ENCODE measurements around the gene LIPH.

The LIPH gene

GRCh38 chr3:185539934-185540333 is 12.5 kb downstream of the LIPH start:
- no peak for DNase-seq

GRCh38 chr3:185537369-185537970 is 14.9 kb downstream of the LIPH start:
- peak; percentile 14 for DNase-seq

- DNase-seq, result no peak
Observed at GRCh38 chr3:185534511-185534910, 17.9 kb downstream of the LIPH start.

GRCh38 chr3:185532901-185533300 is 19.5 kb downstream of the LIPH start:
- DNase-seq, result no peak

- DNase-seq, result no peak
Observed at GRCh38 chr3:185530856-185531255, 21.5 kb downstream of the LIPH start.

GRCh38 chr3:185528532-185528931 is 23.9 kb downstream of the LIPH start:
- DNase-seq, result no peak

- DNase-seq, result no peak
Observed at GRCh38 chr3:185527364-185527763, 25.0 kb downstream of the LIPH start.

- no peak for DNase-seq
Observed at GRCh38 chr3:185526349-185526951, 25.9 kb downstream of the LIPH start.

- DNase-seq, result no peak
Observed at GRCh38 chr3:185521349-185522138, 30.8 kb downstream of the LIPH start.

GRCh38 chr3:185519021-185519420 is 33.4 kb downstream of the LIPH start:
- no peak for DNase-seq

GRCh38 chr3:185517387-185518130 is 34.8 kb downstream of the LIPH start:
- DNase-seq, result no peak

GRCh38 chr3:185511711-185512110 is 40.7 kb downstream of the LIPH start:
- no peak for DNase-seq

GRCh38 chr3:185508335-185508991 is 43.9 kb downstream of the LIPH start:
- DNase-seq, result no peak

GRCh38 chr3:185507883-185508282 is 44.5 kb downstream of the LIPH start:
- DNase-seq, result no peak

GRCh38 chr3:185504636-185505035 is 47.8 kb downstream of the LIPH start:
- DNase-seq, result no peak

GRCh38 chr3:185503521-185503920 is 48.9 kb downstream of the LIPH start:
- DNase-seq, result no peak

GRCh38 chr3:185502987-185503386 is 49.4 kb downstream of the LIPH start:
- DNase-seq, result no peak

- peak; percentile 91 for DNase-seq
Observed at GRCh38 chr3:185498503-185499396, 53.6 kb downstream of the LIPH start, which contains the start of gene TMEM41A. Gene TMEM41A (minus strand): TSS chr3:185499035. CDS start chr3:185498961, 74 bp downstream.

- no peak for DNase-seq
Observed at GRCh38 chr3:185490241-185490640, 62.1 kb downstream of the LIPH start.

- DNase-seq, result no peak
Observed at GRCh38 chr3:185489462-185489861, 62.9 kb downstream of the LIPH start.

- no peak for DNase-seq
Observed at GRCh38 chr3:185488465-185488864, 63.9 kb downstream of the LIPH start.

- no peak for DNase-seq
Observed at GRCh38 chr3:185486394-185486793, 66.0 kb downstream of the LIPH start.
